Measurements from ENCODE around the gene MSRB2.

GRCh38 chr10:23047201-23048050, 48.0 kb upstream of the MSRB2 start:
- TF ChIP-seq CTCF (IDR thresholded peaks at IDR 0.05) (no peak), POLR2A (IDR thresholded peaks at IDR 0.05; ENCODE audit: low read length) (no peak), EP300 (IDR thresholded peaks at IDR 0.05) (no peak), CBX8 (IDR thresholded peaks at IDR 0.05) (no peak), CBX2 (IDR thresholded peaks at IDR 0.05; ENCODE audit: borderline replicate concordance, low read depth) (no peak), FOSB (CRISPR knock-in tag; IDR thresholded peaks at IDR 0.05) (no peak), RFX5 (IDR thresholded peaks at IDR 0.05) (no peak), SREBF2 (IDR thresholded peaks at IDR 0.05) (no peak)

Data from A549 (cell line).